CD14-positive monocyte (primary cell): ENCODE data around the gene ELAVL2. TPM values are rescaled to one million over a fixed set of nuclear protein-coding genes. Genes with fewer than 3 reads are reported as not detected.

Experiments used
- DNase-seq, 3 donors: peaks; one replicate each; pipeline ENCODE4 v3.0.0-alpha.2; 2011 to 2022
- H2AFZ ChIP-seq: 2 replicates; pipeline ENCODE4 v1.6.0; 2012; ENCODE audit warnings: mild to moderate bottlenecking, low read depth, low read length, inconsistent platforms; ENCODE audit not compliant: insufficient read depth, poor library complexity, severe bottlenecking
- H3K27ac ChIP-seq, 2 donors: 1 replicate in 1 of 2; 2 replicates in 1 of 2; pipeline ENCODE4 v1.5.1; 2012 to 2013; ENCODE audit warnings: low read length in 2 of 2, control low read depth in 1 of 2, inconsistent platforms in 1 of 2, low read depth in 1 of 2, mild to moderate bottlenecking in 1 of 2
- H3K27me3 ChIP-seq, 2 donors: one replicate each; pipeline versions ENCODE4 v1.6.0 to v1.6.1; 2011 to 2013; ENCODE audit warnings: low read length in 2 of 2; ENCODE audit not compliant: control insufficient read depth in 2 of 2, insufficient read depth in 2 of 2
- H3K36me3 ChIP-seq, 2 donors: replicated peaks in 1 of 2; 1 replicate in 1 of 2; 2 replicates in 1 of 2; pipeline versions ENCODE4 v1.5.1 to v1.6.1; 2012 to 2013; ENCODE audit warnings: low read length in 2 of 2, control low read depth in 1 of 2, inconsistent platforms in 1 of 2, mild to moderate bottlenecking in 1 of 2; ENCODE audit not compliant: insufficient read depth in 2 of 2, control insufficient read depth in 1 of 2
- H3K4me1 ChIP-seq, 2 donors: 1 replicate in 1 of 2; 2 replicates in 1 of 2; pipeline versions ENCODE4 v1.5.1 to v1.6.1; 2012 to 2013; ENCODE audit warnings: low read length in 2 of 2, control low read depth in 1 of 2, inconsistent platforms in 1 of 2, mild to moderate bottlenecking in 1 of 2, moderate library complexity in 1 of 2; ENCODE audit not compliant: insufficient read depth in 2 of 2, control insufficient read depth in 1 of 2
- H3K4me2 ChIP-seq: replicated peaks from 2 replicates; pipeline ENCODE3; 2012; ENCODE audit warnings: low read length, moderate library complexity, mild to moderate bottlenecking; ENCODE audit not compliant: poor library complexity, severe bottlenecking; ENCODE audit errors: extremely low read depth
- H3K4me3 ChIP-seq, 3 experiments: fragments of 200-600 bp in 1 of 3; sonication (generic) in 1 of 3; replicated peaks in 1 of 3; 1 replicate in 2 of 3; 2 replicates in 1 of 3; pipeline ENCODE4 v1.5.1; 2011 to 2013; ENCODE audit warnings: low read length in 3 of 3, mild to moderate bottlenecking in 3 of 3, control low read depth in 2 of 3, low read depth in 2 of 3, inconsistent platforms in 1 of 3, moderate library complexity in 1 of 3
- H3K79me2 ChIP-seq: 2 replicates; pipeline ENCODE4 v1.6.0; 2012; ENCODE audit warnings: mild to moderate bottlenecking, control low read depth, inconsistent platforms, low read length, moderate library complexity; ENCODE audit not compliant: insufficient read depth
- H3K9ac ChIP-seq: 2 replicates; pipeline ENCODE4 v1.6.0; 2017; ENCODE audit warnings: low read length, mild to moderate bottlenecking; ENCODE audit not compliant: insufficient read depth, poor library complexity, severe bottlenecking
- H3K9me3 ChIP-seq, 2 donors: replicated peaks in 1 of 2; 1 replicate in 1 of 2; 2 replicates in 1 of 2; pipeline versions ENCODE4 v1.5.1 to v1.6.1; 2012 to 2013; ENCODE audit warnings: low read length in 2 of 2, control low read depth in 1 of 2; ENCODE audit not compliant: control insufficient read depth in 1 of 2, insufficient read depth in 1 of 2
- H4K20me1 ChIP-seq: 2 replicates; pipeline ENCODE4 v1.6.0; 2012; ENCODE audit warnings: mild to moderate bottlenecking, low read length, control low read depth, moderate library complexity; ENCODE audit not compliant: insufficient read depth
- H3K27ac Mint-ChIP-seq, 7 donors: one replicate each; pipeline ENCODE4 v1.8.0; 2020; ENCODE audit warnings: mild to moderate bottlenecking in 7 of 7, mixed read lengths in 7 of 7, moderate library complexity in 6 of 7, inconsistent platforms in 2 of 7
- H3K27me3 Mint-ChIP-seq, 3 donors: one replicate each; pipeline ENCODE4 v1.8.0; 2021 to 2022; ENCODE audit warnings: low read depth in 3 of 3, mild to moderate bottlenecking in 3 of 3, mixed read lengths in 3 of 3, moderate library complexity in 3 of 3, inconsistent platforms in 1 of 3
- H3K36me3 Mint-ChIP-seq, 2 donors: one replicate each; pipeline ENCODE4 v1.8.0; 2020; ENCODE audit warnings: mixed read lengths in 2 of 2, inconsistent platforms in 1 of 2, mild to moderate bottlenecking in 1 of 2
- H3K4me1 Mint-ChIP-seq: one replicate; pipeline ENCODE4 v1.8.0; 2020; ENCODE audit warnings: mild to moderate bottlenecking, mixed read lengths
- H3K4me3 Mint-ChIP-seq, 2 donors: one replicate each; pipeline ENCODE4 v1.8.0; 2020; ENCODE audit warnings: mild to moderate bottlenecking in 2 of 2, mixed read lengths in 2 of 2, moderate library complexity in 1 of 2
- H3K9me3 Mint-ChIP-seq, 7 donors: one replicate each; pipeline ENCODE4 v1.8.0; 2020 to 2022; ENCODE audit warnings: mixed read lengths in 7 of 7, mild to moderate bottlenecking in 6 of 7, moderate library complexity in 6 of 7, inconsistent platforms in 2 of 7
- CTCF ChIP-seq: fragments of 200-600 bp; IDR thresholded peaks from one replicate; pipeline ENCODE4 v1.8.0; 2022; ENCODE audit warnings: antibody characterized with exemption, mild to moderate bottlenecking
- WGBS: methylation state at CpG from one replicate; pipeline ENCODE4 v1.1.5; 2013; ENCODE audit warnings: missing lambda C conversion rate; ENCODE audit not compliant: insufficient coverage; 5-methylcytosine and 5-hydroxymethylcytosine counted together
- intact Hi-C, 2 donors: fragments of 100-400 bp; cut with micrococcal nuclease; formaldehyde crosslinking; loops; one replicate each; pipeline versions ENCODE4 v1.15.0 to v1.15.1; 2023
- polyA plus RNA-seq, 3 donors: library from polyadenylated mRNA; depleted of rRNA in 1 of 3; unstranded in 2 of 3; stranded (reverse) in 1 of 3; fragments of 300-500 nt in 2 of 3; fragments of >200 nt in 1 of 3; fragmentation: Illumina TruSeq in 2 of 3; gene quantifications; 1 replicate in 2 of 3; 2 replicates in 1 of 3; pipeline ENCODE4 v1.2.3, GENCODE V29; 2012 to 2021

ELAVL2 gene
- polyA plus RNA-seq, 3 donors, result not detected

- Histone ChIP-seq H3K4me2 (no peak overlapping the region), H4K20me1 (no peaks in the 10 kb centered on the region), H3K36me3 (no peaks in the 10 kb centered on the region), H3K9ac (no peak overlapping the region), H3K9me3 (peaks cover 0 to under 1% of the 10 kb centered on the region in 2 donors), H3K27ac (no peak overlapping the region), H3K79me2 (no peaks in the 10 kb centered on the region), H3K4me1 (no peaks in the 10 kb centered on the region), H2AFZ (no peak overlapping the region), H3K4me3 (no peak overlapping the region), H3K27me3 (no peaks in the 10 kb centered on the region)
- no peak for DNase-seq
- TF ChIP-seq CTCF, result no peak
- Mint-ChIP-seq H3K36me3 (no peaks in the 10 kb centered on the region), H3K27ac (no peak overlapping the region), H3K27me3 (no peaks in the 10 kb centered on the region), H3K9me3 (peaks cover 0 to 13% (median 2%) of the 10 kb centered on the region in 7 donors), H3K4me3 (no peak overlapping the region), H3K4me1 (no peaks in the 10 kb centered on the region)
- 83% methylated on average over 1 of the region's 1 CpG for WGBS
- intact Hi-C loops, result no loop called here
Measured at GRCh38 chr9:23643656-23644258, 182.3 kb downstream of the ELAVL2 start.
